ENCODE measurements around the gene PARD3B.

DNA sequence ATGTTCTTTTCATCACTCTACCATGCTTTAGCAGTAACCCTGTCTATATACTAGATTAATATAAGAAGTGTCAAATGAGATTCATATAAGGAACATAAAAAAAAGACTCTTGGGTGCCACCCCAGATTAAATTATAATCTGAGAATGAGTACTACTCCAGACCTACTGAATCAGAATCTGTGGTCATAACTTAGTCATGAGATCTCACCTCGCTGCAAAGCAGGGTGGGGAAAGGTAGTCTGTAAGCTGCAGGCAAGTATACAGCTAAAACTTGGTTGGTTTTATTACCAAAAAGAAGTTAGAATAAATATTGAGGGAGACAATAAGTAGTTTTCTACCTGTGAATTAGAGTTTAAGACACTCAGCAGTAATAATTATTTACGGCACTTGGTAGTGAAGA is 175.6 kb downstream of the PARD3B start:
- TF ChIP-seq, protein P1, sequence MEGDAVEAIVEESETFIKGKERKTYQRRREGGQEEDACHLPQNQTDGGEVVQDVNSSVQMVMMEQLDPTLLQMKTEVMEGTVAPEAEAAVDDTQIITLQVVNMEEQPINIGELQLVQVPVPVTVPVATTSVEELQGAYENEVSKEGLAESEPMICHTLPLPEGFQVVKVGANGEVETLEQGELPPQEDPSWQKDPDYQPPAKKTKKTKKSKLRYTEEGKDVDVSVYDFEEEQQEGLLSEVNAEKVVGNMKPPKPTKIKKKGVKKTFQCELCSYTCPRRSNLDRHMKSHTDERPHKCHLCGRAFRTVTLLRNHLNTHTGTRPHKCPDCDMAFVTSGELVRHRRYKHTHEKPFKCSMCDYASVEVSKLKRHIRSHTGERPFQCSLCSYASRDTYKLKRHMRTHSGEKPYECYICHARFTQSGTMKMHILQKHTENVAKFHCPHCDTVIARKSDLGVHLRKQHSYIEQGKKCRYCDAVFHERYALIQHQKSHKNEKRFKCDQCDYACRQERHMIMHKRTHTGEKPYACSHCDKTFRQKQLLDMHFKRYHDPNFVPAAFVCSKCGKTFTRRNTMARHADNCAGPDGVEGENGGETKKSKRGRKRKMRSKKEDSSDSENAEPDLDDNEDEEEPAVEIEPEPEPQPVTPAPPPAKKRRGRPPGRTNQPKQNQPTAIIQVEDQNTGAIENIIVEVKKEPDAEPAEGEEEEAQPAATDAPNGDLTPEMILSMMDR (IDR thresholded peaks at IDR 0.05), result no peak
- no peak for TF ChIP-seq POLR2A (IDR thresholded peaks at IDR 0.05)
